Prostate gland (tissue), 2 donors: Measurements from ENCODE around the gene ZSCAN5A. TPM values are rescaled to one million over a fixed set of nuclear protein-coding genes. Genes with fewer than 3 reads are reported as not detected.
"Not testable (repeated sequence)": the region's sequence is repeated elsewhere in the genome, so short reads cannot be mapped to it uniquely, and the experiment has no call there.

Experiments
- DNase-seq: peaks from one replicate; pipeline ENCODE4 v3.0.0-alpha.2; 2019; ENCODE audit warnings: low spot score
- H3K27ac ChIP-seq, 2 donors: fragments of 200-600 bp; sonication (generic); 2 replicates each; pipeline ENCODE4 v1.5.1; 2017 to 2019
- H3K27me3 ChIP-seq: fragments of 200-600 bp; sonication (generic); replicated peaks from 2 replicates; pipeline ENCODE4 v1.5.1; 2019; ENCODE audit not compliant: insufficient read depth
- H3K36me3 ChIP-seq, 2 donors: fragments of 200-600 bp; sonication (generic); 1 replicate in 1 of 2; 2 replicates in 1 of 2; pipeline versions ENCODE4 v1.5.1 to v1.8.1; 2017 to 2019
- H3K4me1 ChIP-seq: fragments of 200-600 bp; sonication (generic); replicated peaks from 2 replicates; pipeline ENCODE4 v1.5.1; 2019
- H3K4me3 ChIP-seq, 2 donors: fragments of 200-600 bp; sonication (generic); 2 replicates each; pipeline ENCODE4 v1.5.1; 2017 to 2019
- H3K9me3 ChIP-seq: fragments of 200-600 bp; sonication (generic); 2 replicates; pipeline ENCODE4 v1.5.1; 2017
- POLR2A ChIP-seq: fragments of 450-650 bp; IDR thresholded peaks from one replicate; pipeline ENCODE4 v1.6.1; 2016; ENCODE audit warnings: antibody characterized with exemption, mild to moderate bottlenecking
- POLR2AphosphoS5 ChIP-seq: sonication (generic); formaldehyde crosslinking; IDR thresholded peaks from one replicate; pipeline ENCODE4 v1.6.1; 2017; ENCODE audit warnings: antibody characterized with exemption
- WGBS: methylation state at CpG from one replicate; pipeline ENCODE4 v1.1.5; 2018; 5-methylcytosine and 5-hydroxymethylcytosine counted together
- intact Hi-C: fragments of 100-400 bp; cut with DNase I; formaldehyde crosslinking; loops from one replicate; pipeline ENCODE4 v1.14.2; 2022
- total RNA-seq, 2 donors: library from RNA; depleted of rRNA; stranded (reverse); fragments of >200 nt; gene quantifications; one replicate each; pipeline ENCODE4 v1.1.0, GENCODE V29; 2016
- TF ChIP-seq, protein P1 (sequence below), 4 experiments: fragments of 200-600 bp in 2 of 4; fragments of 450-650 bp in 2 of 4; sonication (generic) in 2 of 4; IDR thresholded peaks; 1 replicate in 3 of 4; 2 replicates in 1 of 4; pipeline ENCODE4 v1.5.1; 2016 to 2019; ENCODE audit warnings: antibody characterized with exemption in 4 of 4, mild to moderate bottlenecking in 2 of 4, moderate library complexity in 2 of 4

ZSCAN5A gene
- total RNA-seq, 2 donors from 2014 or later = 13.3 to 21.9 TPM

GRCh38 chr19:56351208-56351607 lies 36.6 kb upstream of the ZSCAN5A start:
- no peaks in the 10 kb centered on the region for H3K4me1 ChIP-seq
- TF ChIP-seq POLR2AphosphoS5 (no peak), POLR2A (no peak)
- TF ChIP-seq, protein P1, sequence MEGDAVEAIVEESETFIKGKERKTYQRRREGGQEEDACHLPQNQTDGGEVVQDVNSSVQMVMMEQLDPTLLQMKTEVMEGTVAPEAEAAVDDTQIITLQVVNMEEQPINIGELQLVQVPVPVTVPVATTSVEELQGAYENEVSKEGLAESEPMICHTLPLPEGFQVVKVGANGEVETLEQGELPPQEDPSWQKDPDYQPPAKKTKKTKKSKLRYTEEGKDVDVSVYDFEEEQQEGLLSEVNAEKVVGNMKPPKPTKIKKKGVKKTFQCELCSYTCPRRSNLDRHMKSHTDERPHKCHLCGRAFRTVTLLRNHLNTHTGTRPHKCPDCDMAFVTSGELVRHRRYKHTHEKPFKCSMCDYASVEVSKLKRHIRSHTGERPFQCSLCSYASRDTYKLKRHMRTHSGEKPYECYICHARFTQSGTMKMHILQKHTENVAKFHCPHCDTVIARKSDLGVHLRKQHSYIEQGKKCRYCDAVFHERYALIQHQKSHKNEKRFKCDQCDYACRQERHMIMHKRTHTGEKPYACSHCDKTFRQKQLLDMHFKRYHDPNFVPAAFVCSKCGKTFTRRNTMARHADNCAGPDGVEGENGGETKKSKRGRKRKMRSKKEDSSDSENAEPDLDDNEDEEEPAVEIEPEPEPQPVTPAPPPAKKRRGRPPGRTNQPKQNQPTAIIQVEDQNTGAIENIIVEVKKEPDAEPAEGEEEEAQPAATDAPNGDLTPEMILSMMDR (IDR thresholded peaks at IDR 0.05) = no peak
- intact Hi-C loops = loop anchor here (5.0 kb wide), 2 partner anchors 99 to 274 kb away; no protein-coding TSS in a partner anchor
- 82% methylated on average over 6 of the region's 6 CpGs for WGBS
- H3K4me3 ChIP-seq = no peak overlapping the region
- no peak for DNase-seq
- no peaks in the 10 kb centered on the region for H3K27me3 ChIP-seq
- no peak overlapping the region for H3K27ac ChIP-seq
- H3K36me3 ChIP-seq = no peaks in the 10 kb centered on the region
- no peaks in the 10 kb centered on the region for H3K9me3 ChIP-seq

DNA sequence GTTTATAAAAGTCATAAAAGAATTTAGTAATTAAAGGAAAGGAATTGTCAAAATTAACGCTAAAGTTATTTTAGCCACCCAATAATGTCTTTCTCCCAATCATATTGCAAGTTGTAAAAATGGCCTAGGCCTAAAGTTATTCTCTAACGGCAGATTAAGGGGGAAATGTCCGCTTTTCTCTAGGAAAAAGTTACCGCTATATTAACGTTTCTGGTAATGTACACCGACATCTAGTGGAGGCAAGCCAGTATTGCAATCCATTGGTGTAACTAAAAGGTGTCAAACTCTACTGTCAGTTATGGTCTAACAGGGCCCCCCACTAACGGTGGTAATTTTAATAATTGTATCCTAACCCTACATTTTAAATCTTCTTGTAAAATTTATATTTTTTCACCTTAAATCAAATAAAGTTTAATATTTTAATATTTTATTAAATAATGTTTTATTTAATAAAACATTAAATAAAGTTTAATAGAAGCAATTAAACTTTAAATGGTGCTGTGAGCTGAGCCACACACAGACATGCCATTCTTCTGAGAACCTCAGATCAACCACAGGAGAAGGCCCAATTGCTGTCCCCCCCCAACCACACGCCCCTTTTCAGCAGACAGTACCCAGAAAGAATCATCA lies 35.9 kb upstream of the ZSCAN5A start:
- WGBS = 16% methylated on average over 8 of the region's 8 CpGs
- DNase-seq = peak; percentile 11

DNA sequence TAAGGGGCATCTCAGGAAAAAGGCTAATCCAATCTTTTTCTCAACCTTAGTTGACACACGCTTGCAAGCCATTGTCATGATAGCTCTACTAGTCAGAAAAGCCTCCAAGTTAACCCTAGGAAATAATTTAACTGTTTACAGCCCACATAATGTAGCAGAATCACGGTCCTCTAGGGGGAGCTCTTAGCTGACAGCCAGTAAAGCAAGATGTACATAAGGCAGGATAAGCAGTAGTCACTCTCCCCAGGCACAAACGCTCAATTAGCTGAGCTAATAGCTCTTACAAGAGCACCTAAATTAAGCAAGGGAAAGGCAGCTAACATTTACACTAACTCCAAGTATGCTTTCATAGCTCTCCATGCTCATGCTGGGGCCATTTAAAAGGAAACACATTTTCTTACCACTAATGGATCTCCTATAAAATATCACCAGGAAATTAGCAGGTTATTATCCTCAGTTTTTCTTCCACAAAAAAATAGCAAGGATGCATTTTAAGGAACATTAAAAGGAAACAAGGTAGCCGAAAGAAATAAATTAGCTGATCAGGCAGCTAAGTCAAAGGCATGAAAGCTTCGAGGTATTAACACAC lies 33.7 kb upstream of the ZSCAN5A start:
- H3K27me3 ChIP-seq = no peaks in the 10 kb centered on the region
- TF ChIP-seq, protein P1 (IDR thresholded peaks at IDR 0.05) = no peak
- H3K4me1 ChIP-seq = no peaks in the 10 kb centered on the region
- intact Hi-C loops = no loop called here
- WGBS = 69% methylated on average over 5 of the region's 5 CpGs
- H3K9me3 ChIP-seq = no peaks in the 10 kb centered on the region
- DNase-seq = no peak
- no peak overlapping the region for H3K27ac ChIP-seq
- no peaks in the 10 kb centered on the region for H3K36me3 ChIP-seq
- H3K4me3 ChIP-seq = no peak overlapping the region

More for the DNA sequence above, 35.9 kb upstream of the ZSCAN5A start:
- intact Hi-C loops = loop anchor here (5.0 kb wide), 2 partner anchors 98 to 273 kb away; no protein-coding TSS in a partner anchor
- no peaks in the 10 kb centered on the region for H3K4me1 ChIP-seq
- TF ChIP-seq POLR2A = no peak
- TF ChIP-seq POLR2AphosphoS5 = no peak
- TF ChIP-seq, protein P1 (IDR thresholded peaks at IDR 0.05) = peak; percentile 45 to 75 (median 70)
- H3K36me3 ChIP-seq = no peaks in the 10 kb centered on the region
- H3K27me3 ChIP-seq = no peaks in the 10 kb centered on the region
- H3K27ac ChIP-seq = no peak overlapping the region
- no peaks in the 10 kb centered on the region for H3K9me3 ChIP-seq
- H3K4me3 ChIP-seq = no peak overlapping the region

- DNase-seq = no peak
- Histone ChIP-seq H3K4me3 (no peak overlapping the region), H3K27ac (no peak overlapping the region), H3K36me3 (no peaks in the 10 kb centered on the region), H3K9me3 (no peaks in the 10 kb centered on the region), H3K4me1 (no peaks in the 10 kb centered on the region), H3K27me3 (no peaks in the 10 kb centered on the region)
- TF ChIP-seq POLR2A (no peak), POLR2AphosphoS5 (no peak)
- TF ChIP-seq, protein P1 (IDR thresholded peaks at IDR 0.05) = no peak
- intact Hi-C loops = no loop called here
- WGBS = 80% methylated on average over 7 of the region's 7 CpGs
Observed at GRCh38 chr19:56347163-56347778, 32.6 kb upstream of the ZSCAN5A start.

GRCh38 chr19:56341948-56342347 lies 27.3 kb upstream of the ZSCAN5A start:
- DNase-seq = no peak
- H3K27me3 ChIP-seq = no peaks in the 10 kb centered on the region
- intact Hi-C loops = no loop called here
- no peaks in the 10 kb centered on the region for H3K4me1 ChIP-seq
- H3K9me3 ChIP-seq = no peaks in the 10 kb centered on the region
- no peak overlapping the region for H3K27ac ChIP-seq
- H3K36me3 ChIP-seq = no peaks in the 10 kb centered on the region
- no peak overlapping the region for H3K4me3 ChIP-seq
- TF ChIP-seq POLR2A (no peak), POLR2AphosphoS5 (no peak)
- TF ChIP-seq, protein P1 (IDR thresholded peaks at IDR 0.05) = no peak

DNA sequence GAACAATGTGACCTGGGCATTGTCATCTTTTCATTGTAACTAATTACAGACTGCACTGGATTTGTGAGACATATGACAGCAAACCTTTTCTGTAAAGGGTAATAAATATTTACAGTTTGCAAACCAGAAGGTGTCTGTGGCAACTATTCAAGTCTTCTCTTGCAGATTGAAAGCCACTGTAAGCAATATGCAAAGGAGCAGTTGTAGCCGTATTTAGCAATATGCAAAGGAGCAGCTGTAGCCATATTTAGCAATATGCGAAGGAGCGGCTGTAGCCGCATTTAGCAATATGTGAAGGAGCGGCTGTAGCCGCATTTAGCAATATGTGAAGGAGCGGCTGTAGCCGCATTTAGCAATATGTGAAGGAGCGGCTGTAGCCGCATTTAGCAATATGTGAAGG lies 24.4 kb upstream of the ZSCAN5A start:
- 93% methylated on average over 8 of the region's 10 CpGs for WGBS
- H3K27ac ChIP-seq, H3K27me3 ChIP-seq, intact Hi-C loops, H3K36me3 ChIP-seq, H3K4me1 ChIP-seq, H3K9me3 ChIP-seq, H3K4me3 ChIP-seq, DNase-seq: not testable (repeated sequence)

- H3K4me1 ChIP-seq, H3K36me3 ChIP-seq, intact Hi-C loops, H3K27ac ChIP-seq, H3K4me3 ChIP-seq, H3K27me3 ChIP-seq, DNase-seq, H3K9me3 ChIP-seq: not testable (repeated sequence)
- WGBS = 88% methylated on average over 8 of the region's 8 CpGs
Observed at GRCh38 chr19:56337077-56337476, 22.4 kb upstream of the ZSCAN5A start.
